Activated naive CD4-positive, alpha-beta T cell treated with anti-CD3 and anti-CD28 coated beads, Interleukin-2, amount 10 ng/mL, durations not matched to agents 7 days and 5 days (primary cell): Measurements from ENCODE around the gene CCR4.
"Not testable (repeated sequence)": the region's sequence is repeated elsewhere in the genome, so short reads cannot be mapped to it uniquely, and the experiment has no call there.

Experiments used
- CTCF ChIA-PET: fragments of 350-600 bp; sonication (Branson Sonifier 250); formaldehyde crosslinking; loops from one replicate; lab custom pipeline; 2021; ENCODE audit warnings: antibody characterized with exemption; lab: Charles Lee
- DNase-seq: peaks from one replicate; pipeline ENCODE4 v3.0.0-alpha.2; 2020
- H3K27ac Mint-ChIP-seq: one replicate; pipeline ENCODE4 v1.8.0; 2021; ENCODE audit warnings: mild to moderate bottlenecking, moderate library complexity, mixed read lengths
- H3K27me3 Mint-ChIP-seq: one replicate; pipeline ENCODE4 v1.8.0; 2021; ENCODE audit warnings: mild to moderate bottlenecking, mixed read lengths
- H3K36me3 Mint-ChIP-seq: one replicate; pipeline ENCODE4 v1.8.0; 2021; ENCODE audit warnings: mixed read lengths
- H3K4me1 Mint-ChIP-seq: one replicate; pipeline ENCODE4 v1.8.0; 2021; ENCODE audit warnings: mixed read lengths
- H3K4me3 Mint-ChIP-seq: one replicate; pipeline ENCODE4 v1.8.0; 2021; ENCODE audit warnings: mild to moderate bottlenecking, moderate library complexity, mixed read lengths
- H3K9me3 Mint-ChIP-seq: one replicate; pipeline ENCODE4 v1.8.0; 2021; ENCODE audit warnings: mixed read lengths

Gene CCR4

GRCh38 chr3:32940726-32941125 is 10.7 kb upstream of the CCR4 start:
- no peaks in the 10 kb centered on the region for H3K4me1 Mint-ChIP-seq
- no peak overlapping the region for H3K27ac Mint-ChIP-seq
- no peak overlapping the region for H3K4me3 Mint-ChIP-seq
- DNase-seq = no peak
- CTCF ChIA-PET = interaction anchor here (0.8 kb wide), 1 partner anchor 158 kb away, joined by 3 read pairs; no protein-coding TSS in a partner anchor
- H3K9me3 Mint-ChIP-seq = no peaks in the 10 kb centered on the region
- H3K36me3 Mint-ChIP-seq = no peaks in the 10 kb centered on the region
- H3K27me3 Mint-ChIP-seq = peaks cover 19% of the 10 kb centered on the region

DNA sequence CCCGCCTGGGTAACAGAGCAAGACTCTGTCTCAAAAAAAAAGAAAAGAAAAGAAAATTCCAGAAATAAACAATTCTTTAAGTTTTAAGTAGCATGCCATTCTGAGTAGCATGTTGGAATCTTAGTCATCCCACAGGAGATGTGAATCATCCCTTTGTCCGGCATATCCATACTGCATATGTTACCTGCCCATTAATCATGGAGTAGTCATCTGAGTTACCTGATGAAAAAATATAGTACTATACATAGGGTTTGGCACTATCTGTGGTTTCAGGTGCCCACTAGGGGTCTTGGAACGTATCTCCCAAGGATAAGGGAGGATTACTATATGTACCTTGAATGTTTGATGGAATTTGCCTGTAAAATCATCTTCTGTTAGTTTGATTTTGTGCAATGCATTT is 6.3 kb upstream of the CCR4 start:
- Mint-ChIP-seq H3K4me3 (no peak overlapping the region), H3K27me3 (peaks cover 4% of the 10 kb centered on the region), H3K36me3 (no peaks in the 10 kb centered on the region), H3K9me3 (no peaks in the 10 kb centered on the region), H3K27ac (no peak overlapping the region), H3K4me1 (peaks cover 19% of the 10 kb centered on the region)
- CTCF ChIA-PET = no interaction called here
- no peak for DNase-seq

GRCh38 chr3:32945598-32945997 is 5.8 kb upstream of the CCR4 start:
- H3K4me3 Mint-ChIP-seq, CTCF ChIA-PET, H3K36me3 Mint-ChIP-seq, H3K27me3 Mint-ChIP-seq, H3K27ac Mint-ChIP-seq, H3K9me3 Mint-ChIP-seq: not testable (repeated sequence)
- DNase-seq = peak; percentile 67
- peaks cover 24% of the 10 kb centered on the region for H3K4me1 Mint-ChIP-seq

DNA sequence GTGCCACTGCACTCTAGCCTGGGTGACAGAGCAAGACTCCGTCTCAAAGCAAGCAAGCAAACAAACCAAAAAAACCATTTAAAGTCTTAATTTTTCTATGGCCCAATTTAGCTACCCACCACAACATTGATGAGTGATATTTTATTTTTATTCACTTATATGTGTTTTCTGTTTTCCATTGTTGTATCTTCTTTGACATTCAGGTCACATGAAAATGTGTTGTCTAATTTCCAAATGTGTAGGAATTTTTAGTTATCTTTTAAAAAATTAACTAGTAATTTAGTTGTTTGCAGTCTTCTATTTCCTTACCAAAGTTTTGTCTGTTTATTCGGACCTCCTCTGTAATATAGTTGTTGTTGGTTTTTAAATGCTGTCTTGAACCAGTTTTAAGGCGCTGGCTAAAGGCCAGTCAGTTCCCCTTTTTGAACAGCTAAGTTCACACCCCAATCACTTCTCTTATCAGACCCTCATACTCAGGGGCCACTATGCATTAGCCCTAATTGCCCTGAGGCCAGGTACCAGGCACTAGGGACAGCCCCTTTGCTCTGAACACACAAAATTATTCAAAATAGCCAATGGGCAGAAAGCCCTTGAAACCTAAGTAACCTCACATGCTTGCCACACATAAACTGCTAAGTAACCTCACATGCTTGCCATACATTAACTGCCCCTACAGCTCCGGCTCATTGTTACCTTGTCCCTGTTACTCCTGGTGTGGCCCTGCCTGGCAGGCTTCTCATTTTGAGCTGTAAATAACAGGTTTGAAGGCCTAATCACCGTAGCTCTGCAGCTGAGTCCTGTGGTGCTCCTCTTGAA is 4.3 kb upstream of the CCR4 start:
- no peak overlapping the region for H3K4me3 Mint-ChIP-seq
- DNase-seq = no peak
- no peak overlapping the region for H3K27ac Mint-ChIP-seq
- CTCF ChIA-PET = interaction anchor here (0.6 to 5.8 kb wide), 22 partner anchors 15 to 425 kb away, joined by 3 to 118 read pairs (median 5); no protein-coding TSS in a partner anchor
- H3K36me3 Mint-ChIP-seq = peaks cover 4% of the 10 kb centered on the region
- peaks cover 39% of the 10 kb centered on the region for H3K4me1 Mint-ChIP-seq
- H3K27me3 Mint-ChIP-seq = no peaks in the 10 kb centered on the region
- no peaks in the 10 kb centered on the region for H3K9me3 Mint-ChIP-seq

- Mint-ChIP-seq H3K9me3 (no peaks in the 10 kb centered on the region), H3K4me3 (no peak overlapping the region), H3K27me3 (no peaks in the 10 kb centered on the region), H3K27ac (peak overlapping the region; percentile 49), H3K4me1 (peaks cover 45% of the 10 kb centered on the region), H3K36me3 (peaks cover 9% of the 10 kb centered on the region)
- CTCF ChIA-PET = interaction anchor here (0.7 to 5.8 kb wide), 24 partner anchors 14 to 425 kb away, joined by 3 to 118 read pairs (median 5); no protein-coding TSS in a partner anchor
- DNase-seq = peak; percentile 95
Observed at GRCh38 chr3:32947789-32948238, 3.6 kb upstream of the CCR4 start.

GRCh38 chr3:32948625-32949445 is 2.6 kb upstream of the CCR4 start:
- Mint-ChIP-seq H3K9me3 (peaks cover 2% of the 10 kb centered on the region), H3K4me1 (peaks cover 56% of the 10 kb centered on the region), H3K27ac (no peak overlapping the region), H3K36me3 (peaks cover 19% of the 10 kb centered on the region), H3K27me3 (no peaks in the 10 kb centered on the region), H3K4me3 (no peak overlapping the region)
- DNase-seq = no peak
- CTCF ChIA-PET = interaction anchor here (0.9 to 5.8 kb wide), 19 partner anchors 8 to 424 kb away, joined by 3 to 118 read pairs (median 8); no protein-coding TSS in a partner anchor

GRCh38 chr3:32950516-32950915 is 928 bp upstream of the CCR4 start:
- Mint-ChIP-seq H3K4me3 (no peak overlapping the region), H3K4me1 (peaks cover 68% of the 10 kb centered on the region), H3K27me3 (peaks cover 3% of the 10 kb centered on the region), H3K36me3 (peaks cover 31% of the 10 kb centered on the region), H3K27ac (peak overlapping the region; percentile 42), H3K9me3 (peaks cover 2% of the 10 kb centered on the region)
- CTCF ChIA-PET = interaction anchor here (1.0 to 5.8 kb wide), 8 partner anchors 72 to 422 kb away, joined by 3 to 118 read pairs (median 19); no protein-coding TSS in a partner anchor
- DNase-seq = no peak

DNA sequence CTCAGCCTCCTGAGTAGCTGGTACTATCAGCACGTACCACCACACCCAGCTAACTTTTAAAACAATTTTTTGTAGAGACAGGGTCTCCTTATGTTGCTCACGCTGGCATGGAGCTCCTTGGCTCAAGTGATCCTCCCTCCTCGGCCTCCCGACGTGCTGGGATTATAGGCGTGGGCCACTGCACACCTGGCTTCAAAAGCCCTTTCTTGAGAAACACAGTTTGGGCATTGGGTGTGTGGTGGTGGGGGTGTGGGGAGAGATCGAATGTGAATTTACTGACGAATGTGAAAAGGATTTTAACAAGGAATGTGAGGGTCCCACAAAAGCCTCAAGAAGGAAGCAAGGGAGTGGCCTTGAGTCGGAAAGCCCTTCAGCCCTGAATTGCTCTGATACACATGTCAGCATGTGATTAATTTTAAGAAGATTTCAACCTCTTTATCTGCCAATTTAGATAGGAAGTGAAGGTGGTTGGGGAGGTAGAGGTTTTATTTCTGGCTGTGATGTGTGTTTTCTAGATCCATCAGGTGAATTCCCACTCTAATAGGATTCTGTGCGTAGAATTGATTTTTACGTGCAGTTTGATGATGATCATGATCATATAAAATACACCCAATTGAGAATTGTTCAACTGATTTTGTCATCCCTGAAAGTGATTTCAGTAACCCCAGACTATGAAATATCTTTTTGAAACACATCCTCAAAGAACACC is 1.1 kb downstream of the CCR4 start:
- Mint-ChIP-seq H3K4me1 (peaks cover 70% of the 10 kb centered on the region), H3K27ac (peak overlapping the region; percentile 88), H3K9me3 (peaks cover 2% of the 10 kb centered on the region), H3K27me3 (peaks cover 3% of the 10 kb centered on the region), H3K36me3 (peaks cover 34% of the 10 kb centered on the region), H3K4me3 (peak overlapping the region; percentile 81)
- CTCF ChIA-PET = interaction anchor here (0.6 to 3.0 kb wide), 7 partner anchors 10 to 122 kb away, joined by 3 to 12 read pairs (median 4); no protein-coding TSS in a partner anchor
- no peak for DNase-seq

DNA sequence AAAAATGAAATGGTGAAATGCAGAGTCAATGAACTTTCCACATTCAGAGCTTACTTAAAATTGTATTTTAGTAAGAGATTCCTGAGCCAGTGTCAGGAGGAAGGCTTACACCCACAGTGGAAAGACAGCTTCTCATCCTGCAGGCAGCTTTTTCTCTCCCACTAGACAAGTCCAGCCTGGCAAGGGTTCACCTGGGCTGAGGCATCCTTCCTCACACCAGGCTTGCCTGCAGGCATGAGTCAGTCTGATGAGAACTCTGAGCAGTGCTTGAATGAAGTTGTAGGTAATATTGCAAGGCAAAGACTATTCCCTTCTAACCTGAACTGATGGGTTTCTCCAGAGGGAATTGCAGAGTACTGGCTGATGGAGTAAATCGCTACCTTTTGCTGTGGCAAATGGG is 3.1 kb downstream of the CCR4 start:
- Mint-ChIP-seq H3K27me3 (peaks cover 3% of the 10 kb centered on the region), H3K27ac (peak overlapping the region; percentile 58), H3K4me1 (peaks cover 66% of the 10 kb centered on the region), H3K36me3 (peaks cover 37% of the 10 kb centered on the region), H3K9me3 (peaks cover 2% of the 10 kb centered on the region), H3K4me3 (peak overlapping the region; percentile 81)
- CTCF ChIA-PET = interaction anchor here (0.6 to 3.0 kb wide), 4 partner anchors 13 to 120 kb away, joined by 3 to 12 read pairs (median 6); no protein-coding TSS in a partner anchor
- no peak for DNase-seq

- peaks cover 2% of the 10 kb centered on the region for H3K9me3 Mint-ChIP-seq
- DNase-seq = no peak
- no peak overlapping the region for H3K27ac Mint-ChIP-seq
- peaks cover 36% of the 10 kb centered on the region for H3K36me3 Mint-ChIP-seq
- H3K4me3 Mint-ChIP-seq = no peak overlapping the region
- CTCF ChIA-PET = interaction anchor here (1.1 to 1.9 kb wide), 4 partner anchors 8 to 118 kb away, joined by 3 to 5 read pairs (median 4); no protein-coding TSS in a partner anchor
- peaks cover 3% of the 10 kb centered on the region for H3K27me3 Mint-ChIP-seq
- peaks cover 71% of the 10 kb centered on the region for H3K4me1 Mint-ChIP-seq
Observed at GRCh38 chr3:32956750-32957570, 5.5 kb downstream of the CCR4 start.

- Mint-ChIP-seq H3K27me3 (peaks cover 3% of the 10 kb centered on the region), H3K9me3 (peaks cover 1% of the 10 kb centered on the region), H3K36me3 (peaks cover 24% of the 10 kb centered on the region), H3K4me1 (peaks cover 56% of the 10 kb centered on the region), H3K4me3 (no peak overlapping the region), H3K27ac (no peak overlapping the region)
- CTCF ChIA-PET = interaction anchor here (0.9 kb wide), 1 partner anchor 88 kb away, joined by 3 read pairs; no protein-coding TSS in a partner anchor
- DNase-seq = no peak
Observed at GRCh38 chr3:32958509-32958908, 7.1 kb downstream of the CCR4 start.

GRCh38 chr3:32959371-32959770 is 7.9 kb downstream of the CCR4 start:
- Mint-ChIP-seq H3K27me3 (peaks cover 3% of the 10 kb centered on the region), H3K36me3 (peaks cover 23% of the 10 kb centered on the region), H3K27ac (no peak overlapping the region), H3K4me3 (no peak overlapping the region), H3K9me3 (peaks cover 7% of the 10 kb centered on the region), H3K4me1 (peaks cover 56% of the 10 kb centered on the region)
- no peak for DNase-seq
- CTCF ChIA-PET = interaction anchor here (0.9 to 1.3 kb wide), 2 partner anchors 71 to 88 kb away, joined by 3 to 4 read pairs; no protein-coding TSS in a partner anchor
